ENCODE measurements around the gene SP7.
"Not testable (repeated sequence)": the region's sequence is repeated elsewhere in the genome, so short reads cannot be mapped to it uniquely, and the experiment has no call there.

The SP7 gene

GRCh38 chr12:53320352-53321195 lies 15.6 kb downstream of the SP7 start:
- no peak for DNase-seq

GRCh38 chr12:53313996-53314395 lies 22.2 kb downstream of the SP7 start:
- no peak for DNase-seq

DNA sequence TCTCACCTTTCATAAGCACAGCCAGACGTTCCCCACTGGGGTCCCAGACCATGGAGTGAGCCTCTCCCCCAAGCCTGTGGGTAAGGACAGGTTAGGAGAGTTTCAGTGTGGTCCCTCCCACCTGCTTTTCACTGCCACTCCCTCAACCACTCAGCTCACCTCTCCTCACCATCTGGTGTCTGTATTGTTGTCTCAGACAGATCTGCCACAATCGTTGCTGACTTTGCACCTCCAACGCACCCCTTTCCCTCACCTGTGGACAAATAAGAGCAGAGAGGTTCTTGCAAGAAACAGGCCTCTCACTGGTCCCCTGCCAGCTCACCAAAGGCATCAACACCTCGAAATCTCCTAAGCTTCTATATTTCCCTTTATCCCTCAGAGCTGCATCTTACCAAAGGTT lies 27.9 kb downstream of the SP7 start:
- no peak for DNase-seq

- no peak for DNase-seq
Measured at GRCh38 chr12:53306826-53307225, 29.3 kb downstream of the SP7 start.

DNA sequence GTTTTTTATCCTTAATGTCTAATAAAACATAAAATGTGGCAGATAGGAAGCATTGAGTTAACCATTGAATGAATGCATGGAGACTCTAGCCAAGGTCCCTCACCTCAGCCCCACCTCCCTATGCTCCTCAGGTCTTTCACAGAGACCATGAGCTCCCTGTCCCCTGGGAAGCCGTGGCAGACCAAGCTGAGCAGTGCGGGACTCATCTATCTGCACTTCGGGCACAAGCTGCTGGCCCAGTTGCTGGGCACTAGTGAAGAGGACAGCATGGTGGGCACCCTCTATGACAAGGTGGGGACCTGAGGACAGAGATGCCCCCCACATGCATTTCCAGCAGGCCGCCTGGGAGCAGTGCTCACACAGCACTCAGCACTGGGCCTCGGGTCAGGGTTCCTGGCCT lies 33.3 kb downstream of the SP7 start:
- no peak for DNase-seq

DNA sequence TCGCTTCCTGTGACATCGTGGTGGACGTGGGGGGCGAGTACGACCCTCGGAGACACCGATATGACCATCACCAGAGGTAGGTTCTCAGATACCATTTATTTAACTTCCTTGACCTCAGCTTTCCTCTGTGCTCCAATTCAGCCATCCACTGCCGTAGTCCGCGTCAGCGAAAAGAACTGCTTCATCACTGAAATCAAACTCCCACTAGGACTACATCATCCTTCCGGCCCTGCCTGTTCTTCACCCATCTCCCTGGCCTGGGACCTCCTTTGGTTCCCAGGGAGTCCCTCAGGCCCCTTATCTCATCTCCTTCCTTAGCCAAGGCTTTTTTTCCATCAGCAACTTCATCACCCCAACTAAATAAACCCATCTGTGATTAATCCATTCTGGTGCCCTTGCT lies 36.0 kb downstream of the SP7 start:
- peak; percentile 21 for DNase-seq

GRCh38 chr12:53299454-53300180 lies 36.5 kb downstream of the SP7 start, which contains the start of gene MYG1:
MYG1 (plus strand) TSS chr12:53299695; CDS start chr12:53299738, 43 bp downstream.
- peak; percentile 88 for DNase-seq

DNA sequence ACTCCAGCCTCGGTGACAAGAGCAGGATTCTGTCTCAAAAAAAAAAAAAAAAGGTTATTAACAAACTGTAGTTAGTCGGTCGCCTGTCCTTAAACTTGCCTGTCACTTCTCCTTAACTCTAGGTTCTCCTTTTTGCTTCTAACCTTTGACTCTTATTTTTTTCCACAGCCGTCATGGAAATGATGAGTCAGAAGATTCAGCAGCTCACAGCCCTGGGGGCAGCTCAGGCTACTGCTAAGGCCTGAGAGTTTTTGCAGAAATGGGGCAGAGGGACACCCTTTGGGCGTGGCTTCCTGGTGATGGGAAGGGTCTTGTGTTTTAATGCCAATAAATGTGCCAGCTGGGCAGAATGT lies 37.1 kb downstream of the SP7 start:
- DNase-seq = peak; percentile 71

- peak; percentile 76 for DNase-seq
Measured at GRCh38 chr12:53298164-53298563, 38.0 kb downstream of the SP7 start.

- not testable (repeated sequence) for DNase-seq
Measured at GRCh38 chr12:53297106-53297505, 39.0 kb downstream of the SP7 start.

GRCh38 chr12:53295891-53296219 lies 40.3 kb downstream of the SP7 start:
- no peak for DNase-seq

GRCh38 chr12:53295070-53295890 lies 40.9 kb downstream of the SP7 start, which contains the start of gene PFDN5:
PFDN5 (plus strand) TSS chr12:53295542; CDS start chr12:53295568, 26 bp downstream.
- peak; percentile 88 for DNase-seq

DNA sequence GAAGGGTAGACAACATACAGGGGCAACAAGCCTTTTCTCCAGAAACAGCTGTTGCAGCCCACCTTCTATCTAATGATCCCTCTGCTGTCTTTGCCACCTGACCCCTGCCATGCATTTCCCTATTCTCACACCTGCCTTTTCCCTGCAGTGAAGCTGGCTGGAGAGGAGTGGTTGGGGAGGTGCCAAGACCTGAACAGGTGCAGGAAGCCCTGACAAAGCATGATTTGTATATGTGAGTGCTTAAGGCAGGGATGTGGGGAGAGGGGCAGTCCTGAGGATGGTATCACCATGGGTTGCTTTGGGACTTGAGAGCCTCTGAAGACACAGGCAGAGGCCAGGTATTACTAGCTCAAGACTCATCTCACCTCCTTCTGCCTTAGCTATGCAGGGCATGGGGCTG lies 43.7 kb downstream of the SP7 start:
- no peak for DNase-seq

GRCh38 chr12:53290661-53291060 lies 45.5 kb downstream of the SP7 start:
- DNase-seq = no peak

- no peak for DNase-seq
Measured at GRCh38 chr12:53289891-53290290, 46.3 kb downstream of the SP7 start.

- no peak for DNase-seq
Measured at GRCh38 chr12:53288322-53288721, 47.8 kb downstream of the SP7 start.

DNA sequence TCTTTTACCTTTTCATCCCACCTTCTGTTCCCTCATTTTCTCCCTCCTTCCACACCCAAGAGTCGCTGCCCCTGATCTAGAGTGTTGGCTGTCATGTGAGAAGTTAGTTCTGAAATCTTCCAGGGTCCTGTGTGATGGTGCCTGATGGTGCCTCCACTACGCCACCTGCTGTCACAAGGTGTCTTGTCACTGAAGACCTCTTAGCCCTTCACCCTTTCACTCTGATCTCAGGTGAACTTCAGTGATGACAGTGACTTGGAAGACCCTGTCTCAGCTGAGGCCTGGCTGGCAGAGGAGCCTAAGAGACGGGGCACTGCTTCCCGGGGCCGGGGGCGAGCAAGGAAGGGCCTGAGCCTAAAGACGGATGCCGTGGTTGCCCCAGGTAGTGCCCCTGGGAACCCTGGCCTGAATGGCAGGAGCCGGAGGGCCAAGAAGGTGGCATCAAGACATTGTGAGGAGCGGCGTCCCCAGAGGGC lies 48.4 kb downstream of the SP7 start:
- DNase-seq = peak; percentile 60

- DNase-seq = no peak
Measured at GRCh38 chr12:53286448-53286847, 49.7 kb downstream of the SP7 start.

DNA sequence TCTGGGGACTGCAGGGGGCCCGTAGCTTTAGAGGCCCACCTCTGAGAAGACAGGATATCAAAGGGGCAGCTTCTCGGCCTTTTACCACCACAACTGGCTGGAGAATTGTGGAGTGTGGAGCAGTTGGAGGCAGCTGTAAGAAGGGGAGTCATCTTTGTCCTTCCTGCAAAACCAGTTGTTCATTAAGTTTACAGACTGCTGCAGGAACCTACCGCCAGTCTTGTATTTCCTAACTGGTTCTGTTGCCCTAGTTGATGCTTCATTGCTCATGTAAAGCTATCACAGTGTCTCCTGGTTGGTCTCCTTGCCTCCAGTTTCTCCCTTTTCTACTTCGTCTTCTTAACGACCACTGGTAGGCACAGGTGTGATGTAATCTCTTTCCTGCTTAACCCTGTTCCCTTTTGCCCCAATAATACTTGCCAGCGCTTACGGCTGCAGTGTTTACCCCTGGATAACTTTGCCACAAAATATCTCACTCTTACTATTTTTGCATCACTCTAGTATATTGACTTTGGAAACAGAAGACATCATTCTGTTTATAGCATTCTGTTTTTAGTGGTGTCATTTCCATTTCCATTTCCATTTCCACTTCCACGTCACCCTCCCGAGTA lies 56.2 kb downstream of the SP7 start:
- no peak for DNase-seq

- no peak for DNase-seq
Measured at GRCh38 chr12:53279283-53279869, 56.8 kb downstream of the SP7 start.

DNA sequence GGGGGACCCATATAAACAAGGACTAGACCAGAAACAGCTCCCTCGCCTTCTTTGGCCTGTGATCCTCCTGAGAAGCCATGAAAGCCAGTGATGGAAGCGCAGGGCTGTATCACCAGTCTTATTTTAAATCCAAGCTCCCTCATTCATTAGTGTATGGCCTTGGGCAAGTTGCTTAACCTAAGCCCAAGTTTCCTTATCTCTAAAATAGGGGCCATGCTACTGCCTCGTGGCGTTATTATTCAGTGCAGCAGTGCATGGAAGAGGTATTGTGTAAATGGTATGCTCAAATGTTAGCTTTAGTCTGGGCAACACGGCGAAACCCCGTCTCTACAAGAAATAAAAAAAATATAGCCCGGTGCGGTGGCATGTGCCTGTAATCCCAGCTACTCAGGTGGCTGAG lies 58.2 kb downstream of the SP7 start:
- DNase-seq = no peak
